Neural cell (in vitro differentiated cells): ENCODE results near the gene SHISA9. TPM values are rescaled to one million over a fixed set of nuclear protein-coding genes. Genes with fewer than 3 reads are reported as not detected.

ENCODE experiments used
- H2AFZ ChIP-seq: fragments of 200-600, 300-800 bp; sonication (generic), shearing (Covaris generic); 2 replicates; pipeline ENCODE4 v1.6.0; 2014; ENCODE audit warnings: low read depth, mild to moderate bottlenecking, antibody characterized with exemption, low read length, moderate library complexity
- H3F3A ChIP-seq: fragments of 200-600 bp; shearing (Covaris generic); 2 replicates; pipeline ENCODE4 v1.6.1; 2016; ENCODE audit warnings: mild to moderate bottlenecking, moderate library complexity, mixed read lengths, antibody characterized with exemption, low read length; ENCODE audit not compliant: insufficient read depth, poor library complexity, severe bottlenecking
- H3K27ac ChIP-seq: fragments of 200-600, 300-800 bp; sonication (generic), shearing (Covaris generic); 2 replicates; pipeline ENCODE4 v1.5.1; 2014; ENCODE audit warnings: mild to moderate bottlenecking, low read length, moderate library complexity
- H3K27me3 ChIP-seq: fragments of 300-800, 200-600 bp; sonication (generic), shearing (Covaris generic); 2 replicates; pipeline ENCODE4 v1.6.0; 2014; ENCODE audit warnings: mild to moderate bottlenecking, low read depth, low read length, moderate library complexity; ENCODE audit not compliant: insufficient read depth
- H3K36me3 ChIP-seq: fragments of 300-800, 200-600 bp; sonication (generic), shearing (Covaris generic); 2 replicates; pipeline ENCODE4 v1.5.1; 2014; ENCODE audit warnings: mild to moderate bottlenecking, antibody characterized with exemption, low read length, moderate library complexity; ENCODE audit not compliant: insufficient read depth
- H3K4me2 ChIP-seq: fragments of 300-800, 200-600 bp; sonication (generic), shearing (Covaris generic); 2 replicates; pipeline ENCODE4 v1.6.0; 2014; ENCODE audit warnings: mild to moderate bottlenecking, low read length
- H3K4me3 ChIP-seq: fragments of 300-800, 200-600 bp; sonication (generic), shearing (Covaris generic); 2 replicates; pipeline ENCODE4 v1.5.1; 2014; ENCODE audit warnings: mild to moderate bottlenecking, low read length, moderate library complexity
- H3K79me2 ChIP-seq: fragments of 200-600 bp; shearing (Covaris generic); replicated peaks from 2 replicates; pipeline ENCODE4 v1.6.0; 2014; ENCODE audit warnings: mild to moderate bottlenecking, low read length, moderate library complexity; ENCODE audit not compliant: insufficient read depth
- H3K9ac ChIP-seq: fragments of 300-800, 200-600 bp; sonication (generic), shearing (Covaris generic); 2 replicates; pipeline ENCODE4 v1.6.1; 2016; ENCODE audit warnings: mild to moderate bottlenecking, low read length, mixed read lengths
- H3K9me2 ChIP-seq: fragments of 200-600 bp; shearing (Covaris generic); 2 replicates; pipeline ENCODE4 v1.6.1; 2016; ENCODE audit warnings: mild to moderate bottlenecking, low read length, mixed read lengths; ENCODE audit not compliant: insufficient read depth
- H3K9me3 ChIP-seq: fragments of 200-600, 300-800 bp; sonication (generic), shearing (Covaris generic); 2 replicates; pipeline ENCODE4 v1.6.1; 2016; ENCODE audit warnings: mild to moderate bottlenecking, mixed run types, low read length, moderate library complexity, mixed read lengths
- H4K20me1 ChIP-seq: fragments of 200-600 bp; shearing (Covaris generic); 2 replicates; pipeline ENCODE4 v1.6.1; 2016; ENCODE audit warnings: mild to moderate bottlenecking, mixed run types; ENCODE audit not compliant: insufficient read depth
- EP300 ChIP-seq: fragments of 450-650 bp; conservative IDR thresholded peaks from 2 replicates; pipeline ENCODE4 v1.6.1; 2014; ENCODE audit warnings: antibody characterized with exemption, mild to moderate bottlenecking, moderate library complexity; ENCODE audit not compliant: poor library complexity, severe bottlenecking
- EZH2 ChIP-seq: fragments of 200-600, 300-800 bp; shearing (Covaris generic), sonication (generic); IDR thresholded peaks from 2 replicates; pipeline ENCODE4 v1.6.1; 2014; ENCODE audit warnings: antibody characterized with exemption, low read length, borderline replicate concordance, mild to moderate bottlenecking; ENCODE audit not compliant: insufficient read depth, poor library complexity, severe bottlenecking
- MXI1 ChIP-seq: fragments of 450-650 bp; conservative IDR thresholded peaks from 2 replicates; pipeline ENCODE4 v1.6.1; 2014; ENCODE audit warnings: antibody characterized with exemption, mild to moderate bottlenecking; ENCODE audit not compliant: poor library complexity, severe bottlenecking
- POLR2AphosphoS5 ChIP-seq: IDR thresholded peaks from 2 replicates; pipeline ENCODE4 v1.6.1; 2012
- RAD21 ChIP-seq: fragments of 450-650 bp; conservative IDR thresholded peaks from 2 replicates; pipeline ENCODE4 v1.6.1; 2014; ENCODE audit warnings: antibody characterized with exemption, mild to moderate bottlenecking, moderate library complexity
- SMC3 ChIP-seq: fragments of 450-650 bp; conservative IDR thresholded peaks from 2 replicates; pipeline ENCODE4 v1.6.1; 2014; ENCODE audit warnings: antibody characterized with exemption, mild to moderate bottlenecking, moderate library complexity; ENCODE audit not compliant: poor library complexity
- TAF1 ChIP-seq: IDR thresholded peaks from 2 replicates; pipeline ENCODE4 v1.6.1; 2012; ENCODE audit warnings: low read depth
- polyA plus RNA-seq: library from polyadenylated mRNA; depleted of rRNA; stranded (reverse); fragments of >200 nt; gene quantifications from 2 replicates; pipeline ENCODE4 v1.2.3, GENCODE V29; 2014
- TF ChIP-seq, protein P1 (sequence below): fragments of 450-650 bp; IDR thresholded peaks from 2 replicates; pipeline ENCODE4 v1.5.1; 2014; ENCODE audit warnings: antibody characterized with exemption, mild to moderate bottlenecking, moderate library complexity; ENCODE audit not compliant: poor library complexity, severe bottlenecking
- TF ChIP-seq, protein P2 (sequence below): IDR thresholded peaks from 2 replicates; pipeline ENCODE4 v1.6.1; 2012; ENCODE audit warnings: borderline replicate concordance

SHISA9 gene
- polyA plus RNA-seq, 1 donor from 2014 or later, result 2.0 TPM

DNA sequence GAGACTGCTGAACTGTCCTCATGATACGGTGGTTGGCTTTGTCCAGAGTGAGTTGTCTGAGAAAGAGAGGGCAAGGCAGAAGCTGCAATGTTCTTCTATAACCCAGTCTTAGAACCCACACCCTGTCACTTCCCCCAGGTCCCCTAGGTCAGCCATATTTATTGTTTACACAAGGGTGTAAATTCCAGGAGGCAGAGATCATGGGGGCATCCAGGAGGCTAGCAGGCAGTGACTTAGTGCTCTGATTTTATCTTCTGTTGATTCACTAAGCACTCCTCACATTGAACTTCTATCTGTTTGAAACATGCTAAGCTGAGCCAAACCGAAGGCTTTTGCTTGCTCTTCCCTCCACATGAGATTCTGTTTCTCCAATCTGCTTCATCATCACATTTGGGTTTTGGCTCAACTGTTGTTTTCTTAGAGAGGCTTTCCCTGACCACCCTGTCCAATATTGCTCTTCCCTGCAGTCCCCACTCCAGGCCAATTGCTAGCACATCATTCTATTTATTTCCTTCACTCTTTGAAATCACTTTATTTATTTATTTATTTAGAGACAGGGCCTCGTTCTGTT is 34.3 kb upstream of the SHISA9 start:
- Histone ChIP-seq H3K79me2 (no peaks in the 10 kb centered on the region), H3F3A (no peaks in the 10 kb centered on the region), H3K9ac (no peak overlapping the region), H3K27me3 (no peaks in the 10 kb centered on the region), H3K36me3 (no peaks in the 10 kb centered on the region), H3K4me2 (no peak overlapping the region), H4K20me1 (no peaks in the 10 kb centered on the region), H2AFZ (no peak overlapping the region), H3K27ac (no peak overlapping the region), H3K4me3 (no peak overlapping the region), H3K9me3 (no peaks in the 10 kb centered on the region), H3K9me2 (no peaks in the 10 kb centered on the region)
- no peak for TF ChIP-seq TAF1
- TF ChIP-seq, protein P1, sequence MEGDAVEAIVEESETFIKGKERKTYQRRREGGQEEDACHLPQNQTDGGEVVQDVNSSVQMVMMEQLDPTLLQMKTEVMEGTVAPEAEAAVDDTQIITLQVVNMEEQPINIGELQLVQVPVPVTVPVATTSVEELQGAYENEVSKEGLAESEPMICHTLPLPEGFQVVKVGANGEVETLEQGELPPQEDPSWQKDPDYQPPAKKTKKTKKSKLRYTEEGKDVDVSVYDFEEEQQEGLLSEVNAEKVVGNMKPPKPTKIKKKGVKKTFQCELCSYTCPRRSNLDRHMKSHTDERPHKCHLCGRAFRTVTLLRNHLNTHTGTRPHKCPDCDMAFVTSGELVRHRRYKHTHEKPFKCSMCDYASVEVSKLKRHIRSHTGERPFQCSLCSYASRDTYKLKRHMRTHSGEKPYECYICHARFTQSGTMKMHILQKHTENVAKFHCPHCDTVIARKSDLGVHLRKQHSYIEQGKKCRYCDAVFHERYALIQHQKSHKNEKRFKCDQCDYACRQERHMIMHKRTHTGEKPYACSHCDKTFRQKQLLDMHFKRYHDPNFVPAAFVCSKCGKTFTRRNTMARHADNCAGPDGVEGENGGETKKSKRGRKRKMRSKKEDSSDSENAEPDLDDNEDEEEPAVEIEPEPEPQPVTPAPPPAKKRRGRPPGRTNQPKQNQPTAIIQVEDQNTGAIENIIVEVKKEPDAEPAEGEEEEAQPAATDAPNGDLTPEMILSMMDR, result no peak

DNA sequence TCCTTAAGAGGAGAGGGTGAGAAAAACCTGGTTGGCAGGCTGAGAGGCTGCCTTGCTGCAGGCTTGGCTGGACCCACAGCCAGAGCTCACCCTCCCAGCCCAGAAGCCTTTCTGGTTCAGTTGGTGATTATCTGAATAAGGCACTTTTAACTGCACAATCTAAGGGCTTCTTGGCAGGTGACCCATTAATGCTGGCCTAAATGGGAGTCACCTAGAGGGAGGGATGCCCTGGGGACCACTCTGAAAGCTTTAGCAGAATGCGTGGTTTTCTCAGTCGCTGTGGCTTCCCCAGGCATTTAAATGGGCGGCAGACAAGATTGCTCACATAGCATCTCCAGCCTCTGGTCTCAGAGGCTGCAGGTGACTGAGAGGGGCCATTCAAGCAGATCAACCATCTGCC is 33.2 kb upstream of the SHISA9 start:
- no peaks in the 10 kb centered on the region for H3K79me2 ChIP-seq
- H3K27ac ChIP-seq, result peak overlapping the region; percentile 58
- no peaks in the 10 kb centered on the region for H3K36me3 ChIP-seq
- no peaks in the 10 kb centered on the region for H3K9me3 ChIP-seq
- no peaks in the 10 kb centered on the region for H4K20me1 ChIP-seq
- H3K9ac ChIP-seq, result no peak overlapping the region
- peak; percentile 41 for TF ChIP-seq EP300
- TF ChIP-seq SMC3, result peak; percentile 15
- TF ChIP-seq MXI1, result no peak
- TF ChIP-seq, protein P2, sequence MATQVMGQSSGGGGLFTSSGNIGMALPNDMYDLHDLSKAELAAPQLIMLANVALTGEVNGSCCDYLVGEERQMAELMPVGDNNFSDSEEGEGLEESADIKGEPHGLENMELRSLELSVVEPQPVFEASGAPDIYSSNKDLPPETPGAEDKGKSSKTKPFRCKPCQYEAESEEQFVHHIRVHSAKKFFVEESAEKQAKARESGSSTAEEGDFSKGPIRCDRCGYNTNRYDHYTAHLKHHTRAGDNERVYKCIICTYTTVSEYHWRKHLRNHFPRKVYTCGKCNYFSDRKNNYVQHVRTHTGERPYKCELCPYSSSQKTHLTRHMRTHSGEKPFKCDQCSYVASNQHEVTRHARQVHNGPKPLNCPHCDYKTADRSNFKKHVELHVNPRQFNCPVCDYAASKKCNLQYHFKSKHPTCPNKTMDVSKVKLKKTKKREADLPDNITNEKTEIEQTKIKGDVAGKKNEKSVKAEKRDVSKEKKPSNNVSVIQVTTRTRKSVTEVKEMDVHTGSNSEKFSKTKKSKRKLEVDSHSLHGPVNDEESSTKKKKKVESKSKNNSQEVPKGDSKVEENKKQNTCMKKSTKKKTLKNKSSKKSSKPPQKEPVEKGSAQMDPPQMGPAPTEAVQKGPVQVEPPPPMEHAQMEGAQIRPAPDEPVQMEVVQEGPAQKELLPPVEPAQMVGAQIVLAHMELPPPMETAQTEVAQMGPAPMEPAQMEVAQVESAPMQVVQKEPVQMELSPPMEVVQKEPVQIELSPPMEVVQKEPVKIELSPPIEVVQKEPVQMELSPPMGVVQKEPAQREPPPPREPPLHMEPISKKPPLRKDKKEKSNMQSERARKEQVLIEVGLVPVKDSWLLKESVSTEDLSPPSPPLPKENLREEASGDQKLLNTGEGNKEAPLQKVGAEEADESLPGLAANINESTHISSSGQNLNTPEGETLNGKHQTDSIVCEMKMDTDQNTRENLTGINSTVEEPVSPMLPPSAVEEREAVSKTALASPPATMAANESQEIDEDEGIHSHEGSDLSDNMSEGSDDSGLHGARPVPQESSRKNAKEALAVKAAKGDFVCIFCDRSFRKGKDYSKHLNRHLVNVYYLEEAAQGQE, result peak; percentile 43
- TF ChIP-seq, protein P1, result no peak
- peak; percentile 32 for TF ChIP-seq TAF1
- no peak for TF ChIP-seq RAD21
- peak; percentile 69 for TF ChIP-seq POLR2AphosphoS5
- no peak for TF ChIP-seq EZH2
- no peaks in the 10 kb centered on the region for H3K27me3 ChIP-seq
- peak overlapping the region; percentile 16 for H3K4me3 ChIP-seq
- H3K4me2 ChIP-seq, result no peak overlapping the region
- no peaks in the 10 kb centered on the region for H3F3A ChIP-seq
- no peak overlapping the region for H2AFZ ChIP-seq
- no peaks in the 10 kb centered on the region for H3K9me2 ChIP-seq
